HG03469 (cell line): Measurements from ENCODE around the gene ZFR.
A peak's percentile ranks its signal among the peaks of the same experiment; 100 is the strongest.
"Not testable (repeated sequence)": the region's sequence is repeated elsewhere in the genome, so short reads cannot be mapped to it uniquely, and the experiment has no call there.

Experiments used
- ATAC-seq: cut with Tn5 transposase; IDR thresholded peaks from one replicate; pipeline ENCODE4 v1.9.1; 2021; ENCODE audit warnings: mild to moderate bottlenecking, moderate library complexity, moderate number of reproducible peaks; ENCODE audit not compliant: unreplicated experiment

ZFR gene

DNA sequence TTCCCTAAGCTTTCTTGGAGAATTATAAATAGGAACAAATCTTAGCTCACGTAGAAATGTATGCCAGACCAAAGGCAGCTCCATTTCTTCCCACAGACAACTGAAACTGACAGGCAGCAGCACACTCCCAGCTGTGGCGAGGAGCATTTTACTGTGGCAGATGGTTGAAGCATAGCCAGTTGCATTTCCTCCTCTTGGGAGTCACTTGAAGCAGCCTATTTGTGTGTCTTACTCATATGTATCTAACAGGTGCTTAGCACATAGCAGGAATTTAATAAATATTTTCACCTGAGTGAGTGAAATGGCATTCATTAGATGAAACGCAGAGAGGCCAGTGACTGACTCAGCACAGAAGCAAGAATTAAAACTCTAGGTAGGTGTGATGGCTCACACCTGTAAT is 119.5 kb downstream of the ZFR start:
- peak; percentile 78 for ATAC-seq

DNA sequence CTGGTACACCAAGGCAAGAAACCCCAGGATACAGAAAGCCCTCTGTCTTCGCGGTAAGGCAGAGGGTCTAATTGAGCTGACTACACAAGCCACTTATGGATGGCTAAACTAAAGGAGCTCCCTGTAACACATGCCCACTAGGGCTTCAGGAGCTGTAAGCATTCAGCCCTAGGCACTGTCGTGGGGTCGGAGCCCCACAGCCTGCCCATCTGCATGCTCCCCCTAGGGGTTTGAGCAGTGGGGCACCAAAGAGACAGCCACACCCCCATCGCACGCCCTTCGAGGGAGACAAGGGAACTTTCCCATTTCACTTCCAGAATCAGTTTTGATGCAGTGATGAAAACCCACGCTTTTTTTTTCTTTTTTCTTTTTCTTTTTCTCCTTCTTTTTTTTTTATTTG is 120.8 kb downstream of the ZFR start:
- ATAC-seq, result no peak

DNA sequence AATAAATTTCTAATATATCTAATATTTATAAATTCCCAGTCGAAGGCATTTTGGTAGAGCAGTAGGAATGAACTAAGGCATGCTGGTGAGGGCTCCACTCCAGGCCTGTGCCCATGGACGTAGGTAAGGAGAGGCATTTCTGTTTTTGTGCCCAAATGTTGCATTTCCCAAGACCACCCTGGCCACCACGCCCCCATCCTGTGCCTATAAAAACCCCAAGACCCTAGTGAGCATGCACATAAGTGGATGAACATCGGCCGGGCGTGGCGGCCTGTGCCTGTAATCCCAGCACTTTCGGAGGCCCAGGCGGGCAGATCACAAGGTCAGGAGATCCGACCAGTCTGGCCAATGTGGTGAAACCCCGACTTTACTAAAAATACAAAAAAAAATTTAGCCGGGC is 121.7 kb downstream of the ZFR start:
- no peak for ATAC-seq

DNA sequence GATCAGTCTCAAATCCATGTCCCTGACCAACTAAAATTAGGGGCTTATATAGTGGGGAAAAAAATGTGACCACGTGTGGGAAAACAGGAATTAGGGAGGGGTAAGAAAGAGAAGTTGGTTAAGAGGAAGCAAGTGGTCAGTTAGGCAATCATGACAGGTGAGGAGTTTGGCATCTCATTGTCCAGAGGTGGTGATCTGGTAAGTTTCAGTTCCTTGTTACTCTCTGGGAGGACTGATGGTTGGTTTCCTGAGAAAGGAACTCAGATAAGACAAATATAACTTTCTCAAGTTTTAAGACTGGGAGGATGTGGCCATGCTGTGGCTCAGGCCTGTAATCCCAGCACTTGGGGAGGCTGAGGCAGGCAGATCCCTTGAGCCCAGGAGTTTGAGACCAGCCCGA is 122.8 kb downstream of the ZFR start:
- ATAC-seq, result not testable (repeated sequence)

DNA sequence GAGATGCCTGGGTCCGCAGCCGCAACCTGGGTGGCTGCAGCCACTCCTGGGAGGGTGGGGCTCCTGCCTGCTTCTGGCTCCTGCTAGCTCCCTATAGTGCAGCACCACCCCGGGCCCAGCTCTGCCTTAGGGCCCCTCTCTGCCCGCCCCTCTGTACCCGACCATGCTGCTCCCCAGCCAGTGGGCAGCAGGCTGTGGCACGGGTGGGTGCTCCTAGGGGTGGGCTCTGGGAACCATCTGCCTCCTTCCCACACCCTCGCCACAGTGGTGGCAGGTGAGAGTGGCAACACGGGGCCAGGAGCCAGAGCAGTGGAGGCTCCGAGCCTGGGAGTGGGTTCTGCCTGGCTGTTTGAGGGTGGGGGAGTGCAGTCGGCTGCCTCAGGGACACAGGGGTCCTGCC is 124.0 kb downstream of the ZFR start:
- ATAC-seq, result no peak

GRCh38 chr5:32319926-32320543 is 124.5 kb downstream of the ZFR start:
- ATAC-seq, result no peak

DNA sequence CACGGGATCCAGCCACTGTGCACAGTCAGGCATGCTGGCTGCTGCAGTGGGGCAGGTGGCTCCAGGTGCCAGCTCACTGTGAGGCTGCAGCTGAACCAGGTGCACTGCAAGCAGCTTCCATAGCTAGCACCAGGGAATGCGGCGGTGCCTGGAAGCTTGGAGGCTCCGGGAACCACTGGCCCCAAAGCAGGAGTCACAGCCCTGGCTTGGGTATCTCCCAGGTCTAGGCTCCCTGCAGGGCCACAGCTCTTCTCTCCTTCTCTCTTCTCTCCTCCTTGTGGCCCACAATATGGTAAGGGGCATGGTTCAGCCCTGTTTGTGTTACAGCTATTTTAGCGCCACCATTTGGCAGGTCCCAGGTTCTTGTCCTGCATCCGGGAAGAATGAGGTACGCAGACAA is 125.1 kb downstream of the ZFR start:
- ATAC-seq, result no peak

GRCh38 chr5:32317041-32317440 is 127.5 kb downstream of the ZFR start:
- ATAC-seq, result no peak

DNA sequence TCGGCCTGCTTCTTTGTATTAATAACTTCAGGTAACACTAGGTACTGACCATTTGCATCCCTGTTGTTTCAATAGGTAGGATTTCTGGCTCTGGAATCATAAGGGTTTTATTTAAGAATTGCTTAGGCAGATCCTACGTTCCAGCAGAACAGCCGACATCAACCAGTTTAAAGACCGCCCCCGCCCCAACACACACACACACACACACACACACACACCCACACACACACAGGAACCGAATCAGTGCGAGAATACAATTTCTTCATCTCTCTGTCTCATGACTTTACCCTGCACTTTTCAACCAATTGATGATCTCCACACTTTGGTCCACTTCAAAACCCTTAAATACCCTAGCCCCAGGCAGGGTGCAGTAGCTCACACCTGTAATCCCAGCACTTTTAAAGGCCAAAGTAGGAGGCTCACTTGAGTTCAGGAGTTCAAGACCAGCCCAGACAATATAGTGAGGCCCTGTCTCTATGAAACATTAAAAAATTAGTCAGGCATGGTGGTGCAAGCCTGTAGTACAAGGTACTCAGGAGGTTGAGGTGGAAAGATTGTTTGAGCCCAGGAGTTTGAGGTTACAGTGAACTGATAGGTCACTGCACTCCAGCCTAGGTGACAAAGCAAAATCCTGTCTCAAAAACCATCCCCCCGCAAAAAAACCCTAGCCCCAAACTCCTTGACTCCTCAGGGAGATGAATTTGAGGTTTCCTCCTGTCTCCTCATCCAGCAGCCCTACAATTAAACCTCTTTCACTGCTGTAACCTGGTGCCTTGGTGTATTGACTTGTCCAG is 129.1 kb downstream of the ZFR start:
- ATAC-seq, result no peak

DNA sequence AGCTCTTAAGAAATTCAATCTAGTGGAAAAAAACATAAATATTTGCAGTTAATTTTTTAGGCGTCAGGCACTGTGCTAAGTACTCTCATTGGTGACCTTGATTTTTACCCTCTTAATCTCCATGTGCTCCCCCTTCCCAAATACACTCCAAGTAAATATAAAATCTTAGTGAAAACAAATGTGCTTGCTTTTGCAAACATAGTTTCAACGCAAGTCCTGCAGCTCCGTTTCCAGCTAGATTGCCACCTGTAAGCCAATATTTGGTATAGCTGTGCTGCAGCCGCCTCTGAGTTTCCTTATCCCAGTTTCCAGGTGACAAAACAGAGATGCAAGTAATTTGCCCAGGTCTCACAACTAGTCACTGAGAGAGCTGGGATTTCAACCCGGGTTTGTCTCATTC is 129.9 kb downstream of the ZFR start:
- ATAC-seq, result no peak

DNA sequence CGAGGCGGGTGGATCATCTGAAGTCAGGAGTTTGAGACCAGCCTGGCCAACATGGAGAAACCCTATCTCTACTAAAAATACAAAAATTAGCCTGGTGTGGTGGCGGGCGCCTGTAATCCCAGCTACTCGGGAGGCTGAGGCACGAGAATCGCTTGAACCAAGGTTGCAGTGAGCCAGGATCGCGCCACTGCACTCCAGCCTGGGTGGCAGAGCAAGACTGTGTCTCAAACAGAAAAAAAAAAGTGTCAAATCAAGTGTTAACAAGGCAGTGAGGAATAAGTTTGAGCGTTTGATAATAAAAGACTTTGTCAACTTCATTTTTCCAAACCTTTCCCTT is 130.4 kb downstream of the ZFR start:
- ATAC-seq, result not testable (repeated sequence)

- ATAC-seq, result peak; percentile 93
Observed at GRCh38 chr5:32312595-32313332, 131.8 kb downstream of the ZFR start, which contains the start of gene MTMR12. Gene MTMR12 (minus strand): TSS chr5:32312939. CDS start chr5:32312838, 101 bp downstream.

GRCh38 chr5:32312197-32312594 is 132.3 kb downstream of the ZFR start:
- ATAC-seq, result peak; percentile 13

- no peak for ATAC-seq
Observed at GRCh38 chr5:32311404-32312196, 132.9 kb downstream of the ZFR start.

DNA sequence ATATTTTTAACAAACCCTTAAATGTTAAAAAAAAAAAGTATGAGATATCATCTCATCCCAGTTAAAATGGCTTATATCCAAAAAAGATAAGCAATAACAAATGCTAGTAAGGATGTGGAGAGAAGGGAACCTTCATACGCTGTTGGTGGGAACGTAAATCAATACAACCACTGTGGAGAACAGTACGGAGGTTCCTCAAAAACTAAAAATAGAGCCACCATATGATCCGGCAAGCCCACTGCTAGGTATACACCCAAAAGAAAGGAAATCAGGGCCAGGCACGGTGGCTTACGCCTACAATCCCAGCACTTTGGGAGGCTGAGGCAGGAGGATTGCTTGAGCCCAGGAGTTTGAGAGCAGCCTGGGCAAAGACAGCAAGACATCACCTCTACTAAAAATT is 134.8 kb downstream of the ZFR start:
- ATAC-seq, result no peak

DNA sequence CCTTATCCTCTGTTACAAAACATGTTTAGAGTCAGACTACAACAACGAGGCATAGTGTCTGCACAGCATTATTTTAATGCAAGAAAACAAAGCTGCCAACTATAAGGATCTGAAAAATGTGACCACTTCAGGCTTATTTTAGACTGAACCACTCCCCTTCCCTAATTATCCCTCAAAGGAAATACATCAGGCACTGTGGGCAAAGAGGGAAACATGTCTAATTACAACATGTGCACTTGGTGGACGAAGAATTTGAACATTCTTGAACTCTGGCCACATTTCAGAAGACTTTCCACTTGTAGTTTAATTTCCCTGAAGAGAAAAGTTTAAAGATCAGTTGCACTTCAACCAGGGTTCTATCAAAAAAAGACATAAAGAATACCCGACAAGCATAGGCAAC is 135.6 kb downstream of the ZFR start:
- no peak for ATAC-seq

DNA sequence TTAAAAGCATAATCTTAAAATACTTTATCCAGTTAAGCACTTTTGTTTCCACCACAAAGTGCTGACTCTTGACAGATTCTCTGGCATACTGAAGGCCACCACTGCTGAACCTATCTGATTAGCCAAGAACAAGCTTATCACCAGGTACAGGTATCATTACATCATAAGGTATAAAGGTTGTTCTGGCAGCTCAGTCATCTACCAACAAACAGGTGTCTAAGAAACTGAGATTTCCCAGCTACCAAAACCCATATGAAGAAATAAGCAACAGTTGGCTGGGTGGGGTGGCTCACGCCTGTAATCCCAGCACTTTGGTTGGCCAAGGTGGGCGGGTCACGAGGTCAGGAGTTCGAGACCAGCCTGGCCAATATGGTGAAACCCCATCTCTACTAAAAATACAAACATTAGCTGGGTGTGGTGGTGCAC is 136.8 kb downstream of the ZFR start:
- no peak for ATAC-seq

DNA sequence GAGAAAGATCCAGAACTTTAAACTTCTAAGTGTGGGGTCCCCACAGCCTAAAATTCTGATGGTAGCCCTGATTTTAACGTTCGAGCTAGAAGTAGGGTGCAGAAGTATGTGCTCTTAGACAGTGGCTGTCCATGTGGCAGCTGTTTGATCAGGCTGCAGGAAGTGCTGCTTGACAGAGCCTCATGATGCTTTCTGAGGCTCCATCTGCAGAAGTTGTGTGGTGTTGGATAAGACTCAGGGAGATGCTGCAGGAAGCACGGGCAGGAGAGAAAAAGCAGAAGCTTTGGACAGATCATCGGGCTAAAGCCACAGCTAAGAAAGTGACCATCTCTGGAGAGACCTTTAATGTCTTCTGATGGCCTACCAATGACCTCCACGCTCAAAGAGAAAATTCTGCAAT is 139.9 kb downstream of the ZFR start:
- no peak for ATAC-seq
